ENCODE data around the gene CCR1. TPM values are rescaled to one million over a fixed set of nuclear protein-coding genes. Genes with fewer than 3 reads are reported as not detected.
"Not testable (repeated sequence)": the region's sequence is repeated elsewhere in the genome, so short reads cannot be mapped to it uniquely, and the experiment has no call there.

CCR1 gene
- total RNA-seq, 2 donors from 2014 or later, result 1.3 to 4.5 TPM

DNA sequence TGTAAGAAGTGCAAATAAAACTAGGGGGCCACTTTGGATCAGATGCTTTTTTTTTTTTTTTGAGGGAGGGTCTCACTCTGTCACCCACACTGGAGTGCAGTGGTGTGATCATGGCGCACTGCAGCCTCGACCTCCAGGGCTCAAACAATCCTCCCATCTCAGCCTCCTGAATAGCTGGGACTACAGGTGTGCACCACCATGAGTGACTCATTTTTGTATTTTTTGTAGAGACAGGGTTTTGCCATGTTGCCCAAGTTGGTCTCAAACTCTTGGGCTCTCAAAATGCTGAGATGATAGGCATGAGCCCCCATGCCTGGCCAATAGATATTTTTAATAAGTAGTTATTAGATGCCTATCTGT is 20.8 kb downstream of the CCR1 start:
- DNase-seq (no peak), ATAC-seq (no peak)
- intact Hi-C loops (cut with DNase I, micrococcal nuclease), result no loop called here

DNA sequence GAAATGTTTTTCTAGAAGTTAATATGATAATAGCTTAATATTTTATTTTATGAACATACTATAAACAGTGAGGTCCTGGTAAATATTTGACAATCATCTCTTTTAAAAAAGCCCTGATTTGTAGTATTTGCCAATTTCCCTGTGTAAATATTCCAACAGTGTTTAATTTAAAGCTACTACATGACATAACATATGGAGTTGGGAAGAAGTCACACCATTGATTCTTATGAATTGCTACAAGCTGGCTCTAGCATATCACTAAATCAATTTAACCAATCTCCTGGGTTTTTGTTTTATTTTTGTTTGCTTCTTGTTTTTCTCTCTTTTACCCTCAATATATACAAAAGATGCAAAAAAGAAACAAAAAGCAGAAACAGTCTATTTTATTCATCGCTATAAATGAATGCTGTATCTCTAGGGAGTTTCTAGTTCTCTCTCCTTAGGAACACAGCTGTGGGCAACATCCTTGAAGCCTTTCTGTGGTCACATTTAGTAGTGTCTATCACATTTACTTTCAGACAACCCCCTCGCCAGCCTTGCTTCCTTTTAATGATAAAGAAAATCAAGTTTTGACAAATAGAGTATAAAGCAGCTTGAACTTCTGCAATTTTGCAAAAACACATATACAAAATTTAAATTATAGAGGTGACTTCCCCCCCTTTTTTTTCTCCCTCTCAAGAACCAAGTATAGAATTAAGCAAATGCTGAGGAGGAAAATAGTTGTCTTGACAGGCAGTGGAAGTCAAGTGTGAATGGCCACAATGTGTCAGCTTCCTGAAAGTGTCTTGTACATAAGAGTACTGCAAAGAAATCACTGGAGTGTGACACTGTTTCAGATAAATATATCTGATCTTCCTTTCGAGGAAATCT is 21.4 kb downstream of the CCR1 start:
- ATAC-seq (no peak), DNase-seq (no peak)
- intact Hi-C loops (cut with DNase I, micrococcal nuclease), result no loop called here

DNA sequence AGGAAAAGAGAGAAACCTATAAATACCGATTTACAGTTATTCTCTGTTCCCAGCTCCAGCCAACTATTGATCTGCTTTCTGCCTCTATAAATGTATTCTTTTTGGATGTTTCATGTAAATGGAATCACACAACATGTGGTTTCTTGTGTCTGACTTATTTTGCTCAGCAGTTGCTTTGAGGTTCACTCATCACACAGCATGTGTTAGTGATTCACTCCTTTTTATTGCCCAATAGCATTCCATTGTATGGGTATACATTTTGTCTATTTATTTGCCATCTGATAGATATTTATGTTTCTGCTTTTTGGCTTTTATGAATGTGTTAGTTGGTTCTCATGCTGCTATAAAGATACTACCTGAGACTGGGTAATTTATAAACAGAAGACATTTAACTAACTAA is 23.6 kb downstream of the CCR1 start:
- no peak for DNase-seq
- intact Hi-C loops (cut with DNase I, micrococcal nuclease), result no loop called here
- no peak for ATAC-seq

DNA sequence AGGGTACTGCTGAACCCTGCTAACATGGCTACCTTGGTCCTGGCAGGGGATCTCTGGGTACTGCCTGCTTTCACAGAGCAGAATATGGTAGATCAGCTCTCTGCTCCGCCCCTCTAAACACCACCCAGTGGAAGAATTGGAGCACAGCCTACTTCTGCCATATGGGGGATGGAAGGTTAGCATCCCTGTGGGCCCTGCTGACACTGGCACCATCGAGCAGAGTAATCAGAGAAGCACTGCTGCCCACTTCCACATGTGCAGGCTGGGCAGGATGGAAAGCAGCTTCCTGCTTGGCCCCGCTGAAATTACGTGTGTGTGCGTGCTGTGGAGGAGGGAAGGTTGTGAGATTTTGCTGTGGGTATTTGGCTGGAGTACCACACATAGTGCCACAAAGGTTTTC is 24.8 kb downstream of the CCR1 start:
- intact Hi-C loops (cut with DNase I, micrococcal nuclease), result no loop called here
- ATAC-seq (no peak), DNase-seq (no peak)

DNA sequence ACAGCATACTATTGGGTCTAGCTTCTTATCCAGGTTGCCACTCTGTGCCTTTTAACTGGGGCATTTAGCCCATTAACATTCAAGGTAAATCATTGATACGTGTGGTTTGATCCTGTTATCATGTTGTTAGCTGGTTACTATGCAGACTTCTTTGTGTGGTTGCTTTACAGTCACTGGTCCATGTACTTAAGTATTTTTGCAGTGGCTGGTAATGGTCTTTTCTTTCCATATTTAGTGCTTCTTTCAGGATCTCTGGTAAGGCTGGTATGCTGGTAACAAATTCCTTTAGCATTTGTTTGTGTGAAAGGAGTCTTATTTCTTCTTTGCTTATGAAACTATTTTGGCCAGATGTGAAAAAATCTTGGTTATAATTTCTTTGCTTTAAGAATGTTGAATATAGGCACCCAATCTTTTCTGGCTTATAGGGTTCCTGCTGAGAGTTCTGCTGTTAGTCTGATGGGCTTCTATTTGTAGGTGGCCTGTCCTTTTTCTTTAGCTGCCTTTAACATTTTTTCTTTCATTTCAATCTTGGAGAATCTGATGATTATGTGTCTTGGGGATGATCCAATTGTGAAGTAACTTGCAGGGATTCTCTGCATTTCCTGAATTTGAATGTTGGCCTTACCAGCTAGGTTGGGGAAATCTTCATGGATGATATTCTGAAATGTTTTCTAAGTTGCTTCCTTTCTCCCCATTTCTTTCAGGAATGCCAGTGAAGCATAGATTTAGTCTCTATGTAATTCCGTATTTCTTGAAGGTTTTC is 39.3 kb downstream of the CCR1 start:
- DNase-seq, result no peak
- ATAC-seq, result no peak
- intact Hi-C loops (cut with DNase I, micrococcal nuclease), result no loop called here

DNA sequence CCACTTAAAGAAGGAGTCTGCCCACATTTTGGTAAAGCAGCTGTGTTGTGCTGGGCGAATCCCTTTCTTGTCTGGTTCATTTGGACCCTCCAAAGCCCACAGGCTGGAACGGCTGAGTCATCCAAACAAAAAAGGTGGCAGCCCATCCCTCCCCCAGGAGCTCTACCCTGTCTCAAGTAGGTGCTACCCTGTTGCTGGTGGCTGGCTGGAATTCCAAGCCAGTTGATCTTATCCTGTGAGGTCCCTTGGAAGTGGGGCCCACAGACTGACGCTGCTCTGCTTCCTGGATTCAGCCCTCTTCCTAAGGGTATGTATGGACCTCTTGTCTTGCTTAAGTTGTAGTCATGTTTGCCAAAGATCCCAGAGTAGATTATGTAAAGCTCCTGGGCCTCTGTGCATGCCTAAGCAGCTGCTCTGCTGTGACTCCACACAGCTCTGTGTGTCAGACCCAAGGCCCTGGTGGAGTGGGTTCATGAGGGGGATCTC is 44.5 kb downstream of the CCR1 start:
- DNase-seq, result no peak
- ATAC-seq, result no peak
- intact Hi-C loops (cut with DNase I, micrococcal nuclease), result no loop called here

DNA sequence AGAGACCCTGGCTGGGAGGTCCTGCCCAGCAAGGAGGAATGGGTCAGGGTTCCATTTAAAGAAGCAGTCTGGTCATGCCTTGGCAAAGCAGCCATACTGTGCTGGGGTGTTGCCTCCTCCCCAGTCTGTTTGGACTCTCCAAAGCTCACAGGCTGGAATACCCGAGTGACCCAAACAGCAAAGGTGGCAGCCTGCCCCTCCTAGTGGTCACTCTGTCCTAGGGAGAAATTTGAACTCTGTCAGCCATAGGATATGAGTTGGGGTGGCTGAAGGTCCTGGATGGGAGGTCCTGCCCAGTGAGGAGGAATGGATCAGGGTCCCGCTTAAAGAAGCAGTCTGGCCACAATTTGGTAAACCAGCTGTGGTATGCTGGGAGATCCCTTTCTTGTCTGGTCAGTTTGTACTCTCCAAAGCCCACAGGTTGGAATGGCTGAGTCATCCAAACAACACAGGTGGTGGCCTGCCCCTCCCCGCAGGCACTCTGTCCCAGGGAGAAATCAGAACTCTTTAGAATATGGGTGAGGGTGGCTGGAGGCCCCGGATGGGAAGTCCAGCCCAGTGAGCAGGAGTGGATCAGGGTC is 45.0 kb downstream of the CCR1 start:
- intact Hi-C loops (cut with DNase I, micrococcal nuclease), result no loop called here
- DNase-seq (no peak), ATAC-seq (no peak)

DNA sequence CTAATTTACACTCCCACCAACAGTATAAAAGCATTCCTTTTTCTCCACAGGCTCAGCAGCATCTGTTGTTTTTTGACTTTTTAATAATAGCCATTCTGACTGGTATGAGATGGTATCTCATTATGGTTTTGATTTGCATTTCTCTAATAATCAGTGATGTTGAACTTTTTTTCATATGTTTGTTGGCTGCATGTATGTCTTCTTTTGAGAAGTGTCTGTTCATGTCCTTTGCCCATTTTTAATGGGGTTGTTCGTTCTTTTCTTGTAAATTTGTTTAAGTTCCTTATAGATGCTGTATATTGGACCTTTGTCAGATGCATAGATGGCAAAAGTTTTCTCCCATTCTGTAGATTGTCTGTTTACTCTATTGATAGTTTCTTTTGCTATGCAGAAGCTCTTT is 50.4 kb downstream of the CCR1 start:
- DNase-seq; intact Hi-C loops (cut with DNase I, micrococcal nuclease); ATAC-seq: not testable (repeated sequence)

DNA sequence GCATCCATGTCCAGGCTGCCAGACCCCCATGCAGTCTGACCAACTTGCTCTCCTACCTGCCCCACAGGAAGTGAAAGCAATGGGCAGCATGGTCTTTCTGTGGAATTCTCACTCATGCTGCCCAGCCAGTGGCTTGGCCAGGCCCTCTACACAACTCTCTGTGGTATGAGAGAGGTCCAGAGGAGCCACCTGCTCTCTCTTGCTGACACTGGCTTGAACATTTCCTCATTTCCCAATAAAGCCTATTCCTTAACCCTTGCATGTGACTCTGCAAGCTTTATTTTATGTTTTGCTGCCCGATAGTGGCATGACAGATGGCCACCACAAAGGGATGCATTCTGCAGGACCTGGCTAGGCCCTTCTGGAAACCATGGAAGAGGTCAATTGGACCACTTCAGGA is 53.8 kb downstream of the CCR1 start:
- DNase-seq, result no peak
- ATAC-seq, result no peak
- intact Hi-C loops (cut with DNase I, micrococcal nuclease), result no loop called here

Other genes starting within 250 kb of the CCR1 start
- 10 to 100 TPM; 23.5 to 32.8 TPM for gene FYCO1, start 212.5 kb downstream of the CCR1 start, total RNA-seq
- gene XCR1, start 180.8 kb downstream of the CCR1 start, total RNA-seq, result under 1 TPM in 1 of 2 donors, not detected in 1; 0.64 TPM
- under 1 TPM in 1 of 2 donors, not detected in 1; 0.28 TPM for gene CCR3, start 34.1 kb upstream of the CCR1 start, total RNA-seq
- 1 to 10 TPM in 1 of 2 donors, under 1 TPM in 1; 0.37 to 3.7 TPM for gene CCR2, start 145.8 kb upstream of the CCR1 start, total RNA-seq
- 1 to 10 TPM in 1 of 2 donors, under 1 TPM in 1; 0.55 to 1.8 TPM for gene CCR5, start 162.6 kb upstream of the CCR1 start, total RNA-seq
- 10 to 100 TPM; 18.3 to 19.4 TPM for gene CCRL2, start 198.9 kb upstream of the CCR1 start, total RNA-seq